PC-3 (cell line): ENCODE results near the gene UNG. TPM values are rescaled to one million over a fixed set of nuclear protein-coding genes. Genes with fewer than 3 reads are reported as not detected.

ENCODE experiments used
- ATAC-seq: fragments of 200-7000 bp; cut with Tn5 transposase; 2 replicates; pipeline ENCODE4 v1.9.1; 2020; ENCODE audit warnings: mild to moderate bottlenecking, moderate library complexity
- BruUV-seq: library from RNA; stranded (reverse); fragments of 400-500 nt; replicated peaks from 2 replicates; lab custom pipeline; 2021; lab: Mats Ljungman, UMichigan
- CTCF ChIA-PET: fragments of 300-600 bp; sonication (Branson Sonifier 250); formaldehyde crosslinking; loops from one replicate; lab custom pipeline; 2022; ENCODE audit warnings: antibody characterized with exemption; lab: Charles Lee
- POLR2A ChIA-PET: fragments of 300-600 bp; sonication (Branson Sonifier 250); formaldehyde crosslinking; loops from one replicate; lab custom pipeline; 2022; ENCODE audit warnings: antibody characterized with exemption; ENCODE audit not compliant: unreplicated experiment; lab: Charles Lee
- DNase-seq: peaks from one replicate; pipeline ENCODE4 v3.0.0-alpha.2; 2015
- H2AFZ ChIP-seq: fragments of 300-600 bp; sonication (generic); 2 replicates; pipeline ENCODE4 v1.6.0; 2016; ENCODE audit warnings: antibody characterized with exemption, low read length
- H3F3A ChIP-seq: fragments of 300-600 bp; sonication (generic); one replicate; pipeline ENCODE4 v1.6.0; 2017; ENCODE audit warnings: antibody characterized with exemption, low read length, control low read depth, mild to moderate bottlenecking; ENCODE audit not compliant: unreplicated experiment
- H3K27ac ChIP-seq: fragments of 300-600 bp; sonication (generic); 2 replicates; pipeline ENCODE4 v1.5.1; 2016; ENCODE audit warnings: mild to moderate bottlenecking, low read length
- H3K27me3 ChIP-seq: fragments of 300-600 bp; sonication (generic); 2 replicates; pipeline ENCODE4 v1.6.1; 2016; ENCODE audit warnings: low read length, mixed read lengths
- H3K36me3 ChIP-seq: fragments of 300-600 bp; sonication (generic); 2 replicates; pipeline ENCODE4 v1.6.1; 2016; ENCODE audit warnings: low read depth, mixed run types, low read length, mixed read lengths
- H3K4me1 ChIP-seq: fragments of 300-600 bp; sonication (generic); 2 replicates; pipeline ENCODE4 v1.5.1; 2016; ENCODE audit warnings: low read length; ENCODE audit not compliant: insufficient read depth
- H3K4me2 ChIP-seq: fragments of 300-600 bp; sonication (generic); 2 replicates; pipeline ENCODE4 v1.6.0; 2016; ENCODE audit warnings: low read length
- H3K4me3 ChIP-seq: fragments of 300-600 bp; sonication (generic); 2 replicates; pipeline ENCODE4 v1.5.1; 2016; ENCODE audit warnings: mild to moderate bottlenecking, low read length, mixed read lengths
- H3K79me2 ChIP-seq: fragments of 300-600 bp; sonication (generic); 2 replicates; pipeline ENCODE4 v1.6.1; 2017; ENCODE audit warnings: low read length, mixed read lengths
- H3K9ac ChIP-seq: fragments of 300-600 bp; sonication (generic); 2 replicates; pipeline ENCODE4 v1.6.0; 2016; ENCODE audit warnings: mild to moderate bottlenecking, low read length
- H3K9me2 ChIP-seq: fragments of 300-600 bp; sonication (generic); replicated peaks from 2 replicates; pipeline ENCODE4 v1.6.1; 2016; ENCODE audit warnings: mixed run types, low read length, mixed read lengths
- H3K9me3 ChIP-seq: fragments of 300-600 bp; sonication (generic); 2 replicates; pipeline ENCODE4 v1.6.1; 2016; ENCODE audit warnings: low read length, mixed read lengths
- H4K20me1 ChIP-seq: fragments of 300-600 bp; sonication (generic); 2 replicates; pipeline ENCODE4 v1.6.1; 2016; ENCODE audit warnings: low read length, mixed read lengths
- EZH2 ChIP-seq: fragments of 300-600 bp; sonication (generic); IDR thresholded peaks from one replicate; pipeline ENCODE4 v1.6.1; 2017; ENCODE audit warnings: antibody characterized with exemption, mild to moderate bottlenecking, low read length; ENCODE audit not compliant: unreplicated experiment
- EZH2phosphoT487 ChIP-seq: fragments of 300-600 bp; sonication (generic); IDR thresholded peaks from 2 replicates; pipeline ENCODE4 v1.6.1; 2018; ENCODE audit warnings: mild to moderate bottlenecking, antibody characterized with exemption, low read length, borderline replicate concordance
- intact Hi-C: fragments of 100-400 bp; cut with micrococcal nuclease; formaldehyde crosslinking; loops from 2 replicates; pipeline ENCODE4 v1.9.0; 2023
- total RNA-seq: library from RNA; depleted of rRNA; stranded (reverse); fragments of >200 nt; gene quantifications from 2 replicates; pipeline ENCODE4 v1.2.3, GENCODE V29; 2014
- TF ChIP-seq, protein P1 (sequence below): fragments of 300-600 bp; sonication (generic); conservative IDR thresholded peaks from 2 replicates; pipeline ENCODE4 v1.5.1; 2017; ENCODE audit warnings: antibody characterized with exemption, low read depth, mild to moderate bottlenecking, low read length

The UNG gene
- total RNA-seq, 1 experiment from 2014 or later: 168 TPM

DNA sequence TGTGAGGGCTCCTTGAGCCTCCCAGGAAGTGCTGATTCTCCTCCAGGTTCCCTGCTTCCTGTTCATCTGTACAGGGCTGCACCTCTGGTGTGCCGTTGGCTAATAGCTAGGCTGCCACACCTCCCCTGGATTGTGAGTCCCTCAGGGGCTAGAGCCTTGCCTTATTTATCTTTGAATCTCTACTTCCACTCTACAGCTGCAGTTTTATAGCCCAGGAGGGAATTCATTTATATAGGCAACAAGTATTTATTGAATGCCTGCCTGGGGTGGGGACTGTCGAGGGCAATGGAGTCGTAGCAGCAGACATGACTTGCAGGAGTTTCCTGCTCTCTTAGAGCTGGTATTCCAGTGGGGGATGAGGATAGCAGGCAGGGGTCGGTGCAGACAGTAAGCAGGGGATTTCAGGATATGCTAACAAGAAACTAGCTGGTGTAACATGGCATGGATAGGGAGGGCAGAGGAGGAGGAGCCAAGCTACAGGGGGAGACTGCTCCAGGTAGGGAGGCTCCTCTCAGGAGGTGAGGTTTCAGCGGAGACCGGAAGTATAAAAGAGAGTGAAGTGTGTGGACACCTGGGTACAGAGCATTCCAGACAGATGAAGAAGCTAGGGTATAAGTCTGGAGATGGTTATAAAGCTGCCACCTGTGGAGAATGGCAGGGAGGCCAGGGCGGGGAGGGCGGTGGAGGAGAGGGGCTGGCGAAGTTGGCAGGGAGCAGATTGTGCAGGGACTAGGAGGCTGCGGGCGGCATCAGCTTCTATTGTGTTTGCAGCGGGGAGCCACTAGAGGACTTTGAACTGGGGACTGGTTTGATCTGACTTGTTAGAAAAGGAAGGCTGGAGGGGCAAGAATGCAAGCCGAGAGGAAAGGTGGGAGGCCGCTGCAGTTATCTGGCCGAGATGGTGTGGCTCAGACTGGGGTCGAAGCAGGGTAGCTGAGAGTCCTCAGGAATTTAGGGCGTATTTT lies 27.8 kb upstream of the UNG start:
- Histone ChIP-seq H3K9me2 (no peaks in the 10 kb centered on the region), H2AFZ (no peak overlapping the region), H3K4me3 (no peak overlapping the region), H4K20me1 (no peaks in the 10 kb centered on the region), H3K27ac (no peak overlapping the region), H3K79me2 (no peaks in the 10 kb centered on the region), H3K9ac (no peak overlapping the region), H3K4me2 (no peak overlapping the region), H3K27me3 (no peaks in the 10 kb centered on the region), H3K9me3 (no peaks in the 10 kb centered on the region), H3K4me1 (no peaks in the 10 kb centered on the region), H3K36me3 (peaks cover 28% of the 10 kb centered on the region), H3F3A (no peaks in the 10 kb centered on the region)
- no peak for ATAC-seq
- ChIA-PET POLR2A (no interaction called here), CTCF (no interaction called here)
- intact Hi-C loops: no loop called here
- DNase-seq: no peak
- BruUV-seq: no TSS peak
- TF ChIP-seq EZH2: no peak
- TF ChIP-seq EZH2phosphoT487: no peak
- TF ChIP-seq, protein P1, sequence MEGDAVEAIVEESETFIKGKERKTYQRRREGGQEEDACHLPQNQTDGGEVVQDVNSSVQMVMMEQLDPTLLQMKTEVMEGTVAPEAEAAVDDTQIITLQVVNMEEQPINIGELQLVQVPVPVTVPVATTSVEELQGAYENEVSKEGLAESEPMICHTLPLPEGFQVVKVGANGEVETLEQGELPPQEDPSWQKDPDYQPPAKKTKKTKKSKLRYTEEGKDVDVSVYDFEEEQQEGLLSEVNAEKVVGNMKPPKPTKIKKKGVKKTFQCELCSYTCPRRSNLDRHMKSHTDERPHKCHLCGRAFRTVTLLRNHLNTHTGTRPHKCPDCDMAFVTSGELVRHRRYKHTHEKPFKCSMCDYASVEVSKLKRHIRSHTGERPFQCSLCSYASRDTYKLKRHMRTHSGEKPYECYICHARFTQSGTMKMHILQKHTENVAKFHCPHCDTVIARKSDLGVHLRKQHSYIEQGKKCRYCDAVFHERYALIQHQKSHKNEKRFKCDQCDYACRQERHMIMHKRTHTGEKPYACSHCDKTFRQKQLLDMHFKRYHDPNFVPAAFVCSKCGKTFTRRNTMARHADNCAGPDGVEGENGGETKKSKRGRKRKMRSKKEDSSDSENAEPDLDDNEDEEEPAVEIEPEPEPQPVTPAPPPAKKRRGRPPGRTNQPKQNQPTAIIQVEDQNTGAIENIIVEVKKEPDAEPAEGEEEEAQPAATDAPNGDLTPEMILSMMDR: no peak

DNA sequence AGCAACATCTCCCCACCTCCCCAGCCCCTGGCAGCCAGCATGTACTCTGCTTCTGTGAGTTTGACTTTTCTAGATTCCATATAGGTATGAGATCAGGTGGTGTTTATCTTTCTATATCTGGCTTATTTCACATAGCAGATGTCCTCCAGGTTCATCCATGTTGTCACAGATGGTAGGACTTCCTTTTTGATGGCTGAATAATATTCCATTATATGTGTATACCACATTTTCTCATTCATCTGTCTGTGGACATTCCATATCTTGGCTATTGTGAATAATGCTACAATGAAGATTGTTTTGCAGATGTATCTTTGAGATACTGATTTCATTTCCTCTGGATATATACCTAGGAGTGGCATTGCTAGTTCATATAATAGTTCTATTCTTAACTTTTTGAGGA lies 22.5 kb upstream of the UNG start:
- Histone ChIP-seq H3K9me3 (no peaks in the 10 kb centered on the region), H3K4me2 (no peak overlapping the region), H3K27me3 (no peaks in the 10 kb centered on the region), H3K4me1 (no peaks in the 10 kb centered on the region), H3K4me3 (no peak overlapping the region), H2AFZ (no peak overlapping the region), H3K79me2 (no peaks in the 10 kb centered on the region), H4K20me1 (no peaks in the 10 kb centered on the region), H3K27ac (no peak overlapping the region), H3K9me2 (no peaks in the 10 kb centered on the region), H3F3A (no peaks in the 10 kb centered on the region), H3K9ac (no peak overlapping the region), H3K36me3 (peaks cover 23% of the 10 kb centered on the region)
- ChIA-PET CTCF (no interaction called here), POLR2A (no interaction called here)
- intact Hi-C loops: no loop called here
- ATAC-seq (no peak), DNase-seq (no peak)
- TF ChIP-seq EZH2phosphoT487 (no peak), EZH2 (no peak)
- TF ChIP-seq, protein P1: no peak
- BruUV-seq: no TSS peak

GRCh38 chr12:109082751-109083150 lies 14.6 kb upstream of the UNG start:
- POLR2A ChIA-PET: no interaction called here
- H3K4me3 ChIP-seq: no peak overlapping the region
- CTCF ChIA-PET: no interaction called here

More at GRCh38 chr12:109082751-109083150, 14.6 kb upstream of the UNG start:
- Histone ChIP-seq H3K4me2 (no peak overlapping the region), H3K9ac (no peak overlapping the region), H3K36me3 (peaks cover 28% of the 10 kb centered on the region; the same call in 1 of the 2 replicates), H3K79me2 (no peaks in the 10 kb centered on the region), H3K27ac (no peak overlapping the region), H2AFZ (no peak overlapping the region), H3K9me2 (no peaks in the 10 kb centered on the region), H4K20me1 (no peaks in the 10 kb centered on the region), H3F3A (no peaks in the 10 kb centered on the region), H3K4me1 (0 out of 2 replicates have a peak, but pooled peaks cover 7% of the 10 kb centered on the region), H3K27me3 (no peaks in the 10 kb centered on the region), H3K9me3 (no peaks in the 10 kb centered on the region)
- ATAC-seq (no peak), DNase-seq (no peak)
- no peak for TF ChIP-seq EZH2
- TF ChIP-seq, protein P1: no peak
- TF ChIP-seq EZH2phosphoT487: no peak
- intact Hi-C loops: no loop called here
- BruUV-seq: no TSS peak
